Ovary (tissue), 9 donors: ENCODE data around the gene SLC11A1. TPM values are rescaled to one million over a fixed set of nuclear protein-coding genes. Genes with fewer than 3 reads are reported as not detected.
A peak's percentile ranks its signal among the peaks of the same experiment; 100 is the strongest.

Experiments used
- DNase-seq, 5 donors: peaks; one replicate each; pipeline ENCODE4 v3.0.0-alpha.2; 2019 to 2020
- H3K27ac ChIP-seq, 2 donors: fragments of 200-600 bp; one replicate each; pipeline versions ENCODE4 v1.5.1 to v1.8.0; 2019 to 2022
- H3K27me3 ChIP-seq: fragments of 200-600 bp; one replicate; pipeline ENCODE4 v1.8.0; 2022
- H3K36me3 ChIP-seq: fragments of 200-600 bp; sonication (generic); one replicate; pipeline ENCODE4 v1.5.1; 2019
- H3K4me1 ChIP-seq: one replicate; pipeline ENCODE4 v1.8.1; 2013; ENCODE audit warnings: mild to moderate bottlenecking, moderate library complexity; ENCODE audit not compliant: insufficient read depth
- H3K4me3 ChIP-seq: fragments of 200-600 bp; sonication (generic); one replicate; pipeline ENCODE4 v1.5.1; 2017
- H3K9me3 ChIP-seq, 2 donors: fragments of 200-600 bp in 1 of 2; sonication (generic) in 1 of 2; one replicate each; pipeline versions ENCODE4 v1.5.1 to v1.8.1; 2013 to 2019; ENCODE audit warnings: mild to moderate bottlenecking in 1 of 2, moderate library complexity in 1 of 2
- EP300 ChIP-seq: sonication (generic); formaldehyde crosslinking; IDR thresholded peaks from one replicate; pipeline ENCODE4 v1.6.1; 2017; ENCODE audit warnings: antibody characterized with exemption
- POLR2A ChIP-seq: fragments of 450-650 bp; IDR thresholded peaks from one replicate; pipeline ENCODE4 v1.6.1; 2017; ENCODE audit warnings: antibody characterized with exemption, mild to moderate bottlenecking, moderate library complexity
- WGBS, 3 donors: extraction: QIAGEN DNeasy Blood & Tissue Kit in 1 of 3; methylation state at CpG; one replicate each; pipeline versions ENCODE4 v1.1.5 to v1.1.7; 2013 to 2017; 5-methylcytosine and 5-hydroxymethylcytosine counted together
- intact Hi-C, 4 donors: fragments of 100-400 bp; cut with DNase I; formaldehyde crosslinking; loops; one replicate each; pipeline versions ENCODE4 v1.11.0 to v1.15.1; 2022 to 2023
- polyA plus RNA-seq, 2 donors: library from polyadenylated mRNA; stranded (reverse); fragments of 200-250 nt in 1 of 2; fragments of 350-450 nt in 1 of 2; fragmentation: Illumina TruSeq in 1 of 2; extraction: RNeasy Lipid Tissue Mini Kit (QIAGEN cat#74804) in 1 of 2; gene quantifications; one replicate each; pipeline ENCODE4 v1.2.3, GENCODE V29; 2013 to 2014
- total RNA-seq, 7 donors: library from RNA; depleted of rRNA in 2 of 7; stranded (reverse); fragments of >200 nt in 2 of 7; fragmentation: NEBNext Ultra II Directional in 3 of 7; extraction: Animal tissue kit (Norgen Biotek cat#: 25700) in 3 of 7; gene quantifications; one replicate each; pipeline versions ENCODE4 v1.1.0 to v1.2.4, GENCODE V29; 2016 to 2023
- TF ChIP-seq, protein P1 (sequence below), 3 donors: fragments of 450-650 bp in 2 of 3; fragments of 200-600 bp in 1 of 3; IDR thresholded peaks; one replicate each; pipeline versions ENCODE4 v1.5.1 to v1.8.0; 2016 to 2022; ENCODE audit warnings: antibody characterized with exemption in 3 of 3, mild to moderate bottlenecking in 1 of 3
- donor health status: DM: no; HTN: no; CAD: no; lungs with moderate emphysema.
- donor health status: DM: no; HTN: no; CAD: no.
- donor health status: Bipolar disorder and iron deficiency.
- donor health status: DM: yes; HTN: yes; CAD: no.
- donor health status: DM: no; HTN: no; CAD: no.
- donor health status: DM: yes; HTN: yes; CAD: no.

The SLC11A1 gene
- total and polyA plus RNA-seq, 9 donors = 0.83 to 28.9 (median 5.4) TPM

DNA sequence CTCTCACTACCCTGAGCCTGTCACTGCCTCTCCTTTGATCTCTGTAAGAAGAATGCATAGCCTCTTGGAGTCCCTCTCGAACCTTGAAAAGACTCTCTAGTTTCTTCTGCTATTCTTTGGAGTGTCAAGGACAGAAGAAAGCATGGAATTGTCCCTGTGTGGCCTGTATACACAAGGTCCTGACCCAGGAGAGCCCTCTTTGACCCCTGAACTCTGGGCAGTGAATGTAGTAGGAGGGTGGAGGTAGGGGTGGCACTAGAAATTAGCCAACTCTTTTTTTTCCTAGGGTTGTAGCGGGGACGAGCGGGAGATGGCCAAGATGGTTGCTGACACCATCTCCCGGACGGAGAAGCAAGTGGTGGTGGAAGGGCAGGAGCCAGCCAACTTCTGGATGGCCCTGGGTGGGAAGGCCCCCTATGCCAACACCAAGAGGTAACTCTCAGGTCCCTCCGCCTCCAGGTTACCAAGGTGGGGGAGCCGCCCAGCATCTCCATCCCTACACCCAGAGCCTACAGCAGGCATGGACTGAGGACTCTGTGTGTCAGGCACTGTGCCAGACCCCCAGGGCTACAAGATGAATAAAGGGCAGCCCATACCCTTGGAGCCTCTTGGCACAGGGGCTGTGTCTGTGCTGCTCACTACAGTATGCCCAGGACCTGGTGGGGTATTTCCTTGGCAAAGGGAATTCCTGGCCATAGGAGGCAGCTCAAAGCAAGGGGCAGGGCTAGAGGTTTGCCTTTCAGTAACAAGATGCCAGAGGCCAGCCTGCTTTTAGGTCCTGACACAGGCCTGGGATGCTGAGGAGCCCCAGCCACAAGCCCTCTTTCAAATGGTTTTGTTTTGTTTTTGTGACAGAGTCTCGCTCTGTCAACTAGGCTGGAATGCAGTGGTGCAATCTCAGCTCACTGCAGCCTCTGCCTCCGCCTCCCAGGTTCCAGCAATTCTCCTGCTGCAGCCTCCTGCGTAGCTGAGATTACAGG, 53.2 kb downstream of the SLC11A1 start:
- intact Hi-C loops = no loop called here
- Histone ChIP-seq H3K4me3 (no peak overlapping the region), H3K27ac (no peak overlapping the region), H3K27me3 (no peaks in the 10 kb centered on the region), H3K36me3 (no peaks in the 10 kb centered on the region), H3K4me1 (no peaks in the 10 kb centered on the region), H3K9me3 (no peaks in the 10 kb centered on the region)
- no peak for TF ChIP-seq POLR2A
- TF ChIP-seq, protein P1, sequence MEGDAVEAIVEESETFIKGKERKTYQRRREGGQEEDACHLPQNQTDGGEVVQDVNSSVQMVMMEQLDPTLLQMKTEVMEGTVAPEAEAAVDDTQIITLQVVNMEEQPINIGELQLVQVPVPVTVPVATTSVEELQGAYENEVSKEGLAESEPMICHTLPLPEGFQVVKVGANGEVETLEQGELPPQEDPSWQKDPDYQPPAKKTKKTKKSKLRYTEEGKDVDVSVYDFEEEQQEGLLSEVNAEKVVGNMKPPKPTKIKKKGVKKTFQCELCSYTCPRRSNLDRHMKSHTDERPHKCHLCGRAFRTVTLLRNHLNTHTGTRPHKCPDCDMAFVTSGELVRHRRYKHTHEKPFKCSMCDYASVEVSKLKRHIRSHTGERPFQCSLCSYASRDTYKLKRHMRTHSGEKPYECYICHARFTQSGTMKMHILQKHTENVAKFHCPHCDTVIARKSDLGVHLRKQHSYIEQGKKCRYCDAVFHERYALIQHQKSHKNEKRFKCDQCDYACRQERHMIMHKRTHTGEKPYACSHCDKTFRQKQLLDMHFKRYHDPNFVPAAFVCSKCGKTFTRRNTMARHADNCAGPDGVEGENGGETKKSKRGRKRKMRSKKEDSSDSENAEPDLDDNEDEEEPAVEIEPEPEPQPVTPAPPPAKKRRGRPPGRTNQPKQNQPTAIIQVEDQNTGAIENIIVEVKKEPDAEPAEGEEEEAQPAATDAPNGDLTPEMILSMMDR (IDR thresholded peaks at IDR 0.05) = no peak
- TF ChIP-seq EP300 = no peak
- peak in 1 of 5 donors; percentile 2 for DNase-seq
- 93 to 94% (median 94%) methylated on average over 11 of the region's 11 CpGs for whole genome bisulfite sequencing, 3 donors

DNA sequence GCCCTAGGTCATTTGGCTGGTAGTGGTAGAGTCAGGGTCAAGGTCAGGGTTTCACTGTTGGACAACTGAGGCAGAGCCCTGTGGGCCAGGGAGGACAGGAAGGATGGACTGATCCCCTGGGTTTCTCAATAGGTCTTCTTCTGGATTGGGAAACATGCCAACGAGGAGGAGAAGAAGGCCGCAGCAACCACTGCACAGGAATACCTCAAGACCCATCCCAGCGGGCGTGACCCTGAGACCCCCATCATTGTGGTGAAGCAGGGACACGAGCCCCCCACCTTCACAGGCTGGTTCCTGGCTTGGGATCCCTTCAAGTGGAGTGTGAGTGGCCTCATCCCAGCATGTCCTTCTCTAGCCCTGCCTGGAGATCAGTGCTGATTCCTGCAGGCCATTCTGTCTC, 54.9 kb downstream of the SLC11A1 start:
- TF ChIP-seq EP300 (no peak), POLR2A (no peak)
- TF ChIP-seq, protein P1 (IDR thresholded peaks at IDR 0.05) = no peak
- no peak for DNase-seq

DNA sequence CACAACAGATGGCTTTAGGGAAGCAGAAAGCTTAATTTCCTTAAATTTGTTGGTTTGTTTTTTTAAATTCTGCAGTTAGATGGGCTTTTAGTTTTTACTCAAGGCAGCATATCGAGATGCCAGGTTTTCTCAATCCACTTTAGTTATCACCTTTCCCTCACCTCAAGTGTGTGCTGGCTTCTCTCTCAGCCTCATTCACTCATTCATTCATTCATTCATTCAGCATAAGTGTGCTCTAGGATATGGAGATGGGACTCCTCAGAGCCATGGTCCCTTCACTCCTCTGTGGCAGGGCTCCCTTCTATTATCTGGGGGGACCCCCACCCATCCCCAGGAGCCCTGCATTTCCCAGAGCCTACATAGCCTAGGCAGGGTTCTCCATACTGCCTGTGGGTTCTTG, 55.9 kb downstream of the SLC11A1 start:
- Histone ChIP-seq H3K9me3 (no peaks in the 10 kb centered on the region), H3K4me1 (no peaks in the 10 kb centered on the region), H3K4me3 (no peak overlapping the region), H3K27ac (no peak overlapping the region), H3K27me3 (no peaks in the 10 kb centered on the region), H3K36me3 (no peaks in the 10 kb centered on the region)
- TF ChIP-seq POLR2A = no peak
- no peak for TF ChIP-seq EP300
- TF ChIP-seq, protein P1 (IDR thresholded peaks at IDR 0.05) = no peak
- no peak for DNase-seq
- intact Hi-C loops = no loop called here
- WGBS, 3 donors = 90 to 92% (median 90%) methylated on average over 1 of the region's 1 CpG

More for the DNA sequence above, 54.9 kb downstream of the SLC11A1 start:
- Histone ChIP-seq H3K4me1 (no peaks in the 10 kb centered on the region), H3K27ac (no peak overlapping the region), H3K9me3 (no peaks in the 10 kb centered on the region), H3K4me3 (no peak overlapping the region), H3K27me3 (no peaks in the 10 kb centered on the region), H3K36me3 (no peaks in the 10 kb centered on the region)
- intact Hi-C loops = no loop called here
- WGBS, 3 donors = 84 to 92% (median 85%) methylated on average over 5 of the region's 5 CpGs

DNA sequence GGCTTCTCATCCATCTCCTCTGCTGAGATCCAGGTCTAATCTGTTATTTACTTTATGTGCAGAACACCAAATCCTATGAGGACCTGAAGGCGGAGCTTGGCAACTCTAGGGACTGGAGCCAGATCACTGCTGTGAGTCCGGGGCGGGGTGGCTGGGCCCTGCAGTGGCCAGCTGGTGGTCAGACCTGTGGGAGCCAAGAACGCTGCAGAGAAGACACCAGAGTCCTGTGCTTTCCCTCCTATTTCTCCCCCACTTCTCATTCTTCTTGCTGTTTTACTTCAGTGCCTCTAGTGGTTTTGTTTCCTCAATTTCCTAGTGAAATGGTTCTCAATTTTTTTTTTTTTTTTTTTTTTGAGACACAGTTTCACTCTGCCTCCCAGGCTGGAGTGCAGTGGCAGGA, 56.5 kb downstream of the SLC11A1 start:
- no peaks in the 10 kb centered on the region for H3K27me3 ChIP-seq
- H3K4me1 ChIP-seq = no peaks in the 10 kb centered on the region
- H3K4me3 ChIP-seq = no peak overlapping the region
- no peaks in the 10 kb centered on the region for H3K9me3 ChIP-seq
- whole genome bisulfite sequencing, 3 donors = 15 to 40% (median 35%) methylated on average over 4 of the region's 4 CpGs
- TF ChIP-seq, protein P1 (IDR thresholded peaks at IDR 0.05) = no peak
- TF ChIP-seq EP300 (no peak), POLR2A (no peak)
- H3K36me3 ChIP-seq = no peaks in the 10 kb centered on the region
- peak in 3 of 5 donors; percentile 32 to 81 (median 49) for DNase-seq
- intact Hi-C loops = no loop called here
- no peak overlapping the region for H3K27ac ChIP-seq
